NCI-H345 treated with DMSO at 0.1 percent for 48 hours (cell line): Measurements from ENCODE around the gene KRTAP5-3.
"Not testable (repeated sequence)": the region's sequence is repeated elsewhere in the genome, so short reads cannot be mapped to it uniquely, and the experiment has no call there.

Experiments used
- DNase-seq: peaks from one replicate; lab custom pipeline; 2025; ENCODE audit not compliant: unreplicated experiment; lab: John Stamatoyannopoulos, UW

Gene KRTAP5-3

GRCh38 chr11:1608363-1608762 lies at the start of gene KRTAP5-3:
KRTAP5-3 (minus strand) TSS chr11:1608463; CDS start chr11:1608385, 78 bp downstream.
- DNase-seq = no peak

- DNase-seq = no peak
Observed at GRCh38 chr11:1656670-1657069, 48.4 kb upstream of the KRTAP5-3 start.

GRCh38 chr11:1656061-1656441 lies 47.8 kb upstream of the KRTAP5-3 start:
- no peak for DNase-seq

GRCh38 chr11:1655168-1656060 lies 47.2 kb upstream of the KRTAP5-3 start:
- DNase-seq = no peak

GRCh38 chr11:1654388-1655167 lies 46.3 kb upstream of the KRTAP5-3 start:
- no peak for DNase-seq

GRCh38 chr11:1653541-1654387 lies 45.5 kb upstream of the KRTAP5-3 start:
- no peak for DNase-seq

GRCh38 chr11:1652771-1653540 lies 44.7 kb upstream of the KRTAP5-3 start:
- DNase-seq = no peak

GRCh38 chr11:1652442-1652770 lies 44.1 kb upstream of the KRTAP5-3 start:
- DNase-seq = no peak

- no peak for DNase-seq
Observed at GRCh38 chr11:1652026-1652425, 43.8 kb upstream of the KRTAP5-3 start.

- DNase-seq = no peak
Observed at GRCh38 chr11:1651411-1651980, 43.2 kb upstream of the KRTAP5-3 start.

GRCh38 chr11:1650918-1651262 lies 42.6 kb upstream of the KRTAP5-3 start:
- no peak for DNase-seq

- DNase-seq = no peak
Observed at GRCh38 chr11:1650034-1650917, 42.0 kb upstream of the KRTAP5-3 start.

- DNase-seq = no peak
Observed at GRCh38 chr11:1648653-1649420, 40.6 kb upstream of the KRTAP5-3 start.

- DNase-seq = no peak
Observed at GRCh38 chr11:1647901-1648652, 39.8 kb upstream of the KRTAP5-3 start.

GRCh38 chr11:1646540-1646939 lies 38.3 kb upstream of the KRTAP5-3 start:
- not testable (repeated sequence) for DNase-seq

- DNase-seq = no peak
Observed at GRCh38 chr11:1645357-1645821, 37.1 kb upstream of the KRTAP5-3 start.

- no peak for DNase-seq
Observed at GRCh38 chr11:1644601-1645356, 36.5 kb upstream of the KRTAP5-3 start.
